HUES64 (cell line): ENCODE data around the gene IQCM.

Experiments
- H3K27ac ChIP-seq: 2 replicates; pipeline ENCODE4 v1.7.0; 2013; ENCODE audit warnings: low read depth, low read length, inconsistent platforms
- H3K27me3 ChIP-seq: 2 replicates; pipeline ENCODE4 v1.6.1; 2013; ENCODE audit warnings: mild to moderate bottlenecking, low read length; ENCODE audit not compliant: insufficient read depth
- H3K36me3 ChIP-seq: 2 replicates; pipeline ENCODE4 v1.6.1; 2013; ENCODE audit warnings: mild to moderate bottlenecking, low read length; ENCODE audit not compliant: insufficient read depth
- H3K4me1 ChIP-seq: 2 replicates; pipeline ENCODE4 v1.6.1; 2013; ENCODE audit warnings: mild to moderate bottlenecking, low read length, moderate library complexity; ENCODE audit not compliant: insufficient read depth
- H3K4me3 ChIP-seq: 2 replicates; pipeline ENCODE4 v1.5.1; 2013; ENCODE audit warnings: mild to moderate bottlenecking, low read length, moderate library complexity
- H3K9ac ChIP-seq: 2 replicates; pipeline ENCODE4 v1.6.1; 2013; ENCODE audit warnings: mild to moderate bottlenecking, low read depth, low read length
- H3K9me3 ChIP-seq: 2 replicates; pipeline ENCODE4 v1.6.1; 2013; ENCODE audit warnings: low read depth, low read length; ENCODE audit not compliant: insufficient read depth
- WGBS: fragments of 150-250, 120-280 bp; methylation state at CpG from one replicate; pipeline ENCODE4 v1.1.7; 2013; ENCODE audit warnings: missing lambda C conversion rate; 5-methylcytosine and 5-hydroxymethylcytosine counted together

The IQCM gene

DNA sequence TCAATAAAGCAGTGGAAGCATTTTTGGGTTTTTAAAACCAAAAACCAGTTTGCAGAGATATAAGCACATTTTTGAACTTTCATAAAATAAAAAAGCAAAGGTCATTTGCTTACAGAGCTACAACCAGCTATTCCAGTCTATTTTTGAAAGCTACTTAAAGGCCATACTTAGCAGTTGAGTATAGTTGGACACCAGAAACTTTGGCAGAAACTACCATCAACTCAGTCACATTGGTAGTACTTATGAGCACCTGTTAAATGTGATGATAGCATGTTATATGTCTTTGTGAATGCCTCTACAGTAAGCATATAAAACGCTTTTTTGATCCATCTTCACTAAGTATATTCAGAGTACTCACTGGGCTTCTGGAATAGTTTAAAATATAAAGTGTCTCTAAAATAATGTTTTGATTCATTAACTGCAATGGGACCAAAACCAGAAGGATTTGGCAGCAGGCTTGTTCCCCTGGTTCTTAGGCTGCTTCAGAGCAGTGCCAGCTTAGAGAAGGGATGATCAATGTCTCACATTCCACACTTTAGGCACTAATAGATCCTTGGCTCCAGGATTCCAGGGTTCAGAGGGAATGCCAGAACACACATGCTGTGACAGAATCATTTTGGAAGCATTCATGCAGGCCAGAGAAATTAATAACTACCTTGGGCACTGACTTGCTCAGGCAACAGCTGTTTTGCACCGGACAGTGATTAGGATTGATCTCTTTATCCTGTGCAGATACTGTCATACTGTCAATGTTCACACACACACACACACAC is 103.9 kb downstream of the IQCM start:
- Histone ChIP-seq H3K9me3 (peaks cover 19% of the 10 kb centered on the region), H3K4me1 (no peaks in the 10 kb centered on the region), H3K27me3 (no peaks in the 10 kb centered on the region), H3K36me3 (no peaks in the 10 kb centered on the region), H3K4me3 (no peak overlapping the region), H3K9ac (no peak overlapping the region), H3K27ac (no peak overlapping the region)
- WGBS: 94% methylated on average over 1 of the region's 2 CpGs

GRCh38 chr4:149709640-149710039 is 106.0 kb downstream of the IQCM start:
- H3K36me3 ChIP-seq: no peaks in the 10 kb centered on the region
- H3K27me3 ChIP-seq: no peaks in the 10 kb centered on the region
- H3K9me3 ChIP-seq: no peaks in the 10 kb centered on the region
- no peak overlapping the region for H3K4me3 ChIP-seq
- no peaks in the 10 kb centered on the region for H3K4me1 ChIP-seq
- no peak overlapping the region for H3K9ac ChIP-seq
- H3K27ac ChIP-seq: no peak overlapping the region

DNA sequence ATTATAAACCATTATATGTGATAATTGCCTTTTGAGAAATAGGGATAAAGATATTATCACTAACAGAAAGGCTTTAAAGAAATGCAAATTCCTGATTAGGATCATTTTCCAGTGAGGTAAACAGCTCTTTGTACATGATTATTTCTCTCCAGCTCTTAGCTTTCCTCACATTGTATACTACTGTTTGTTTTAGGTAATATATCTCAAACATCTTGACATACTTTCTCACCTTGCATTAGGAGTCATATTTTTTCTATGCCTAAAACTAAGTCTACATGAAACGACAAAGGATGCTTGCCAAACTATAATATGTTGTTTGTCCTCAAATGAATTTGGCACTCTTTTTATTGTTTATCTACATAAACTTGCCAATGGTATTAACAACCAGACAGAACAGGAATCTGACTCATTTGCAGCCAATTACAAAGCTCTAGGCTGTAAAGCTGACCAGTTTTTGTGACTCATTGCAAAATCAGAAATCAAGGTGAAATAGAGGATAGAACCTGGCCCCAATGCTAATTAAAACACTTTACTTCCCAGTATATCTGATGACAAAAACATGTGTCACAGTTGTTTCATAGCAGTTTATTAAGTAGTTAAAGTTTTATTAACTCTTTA is 107.0 kb downstream of the IQCM start:
- Histone ChIP-seq H3K27ac (no peak overlapping the region), H3K9ac (no peak overlapping the region), H3K4me1 (no peaks in the 10 kb centered on the region), H3K36me3 (no peaks in the 10 kb centered on the region), H3K9me3 (no peaks in the 10 kb centered on the region), H3K4me3 (no peak overlapping the region), H3K27me3 (no peaks in the 10 kb centered on the region)
- WGBS: 100% methylated on average over 1 of the region's 1 CpG

DNA sequence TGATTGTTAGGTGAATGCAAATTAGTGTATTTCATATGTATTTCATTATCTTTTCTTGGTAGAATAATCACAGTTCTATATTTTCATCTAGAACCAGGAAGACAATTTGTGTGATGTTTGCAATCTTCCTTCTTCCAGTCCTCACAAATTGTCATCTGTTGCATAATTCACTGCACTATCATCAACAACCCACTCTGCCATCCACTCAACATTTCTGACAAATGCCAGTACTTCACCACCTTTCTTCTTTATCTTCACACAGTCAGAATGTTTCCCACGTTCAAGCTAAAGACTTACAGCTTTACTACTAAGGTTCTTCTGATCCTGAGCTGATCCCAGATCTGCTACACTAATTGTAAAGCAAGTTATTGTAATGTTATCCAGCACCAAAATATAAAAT is 107.8 kb downstream of the IQCM start:
- WGBS: 63% methylated on average over 1 of the region's 1 CpG
- H3K4me1 ChIP-seq: no peaks in the 10 kb centered on the region
- H3K27ac ChIP-seq: no peak overlapping the region
- no peak overlapping the region for H3K4me3 ChIP-seq
- H3K27me3 ChIP-seq: no peaks in the 10 kb centered on the region
- no peak overlapping the region for H3K9ac ChIP-seq
- H3K36me3 ChIP-seq: no peaks in the 10 kb centered on the region
- no peaks in the 10 kb centered on the region for H3K9me3 ChIP-seq

GRCh38 chr4:149706942-149707341 is 108.7 kb downstream of the IQCM start:
- Histone ChIP-seq H3K27ac (no peak overlapping the region), H3K4me3 (no peak overlapping the region), H3K4me1 (no peaks in the 10 kb centered on the region), H3K9me3 (no peaks in the 10 kb centered on the region), H3K36me3 (no peaks in the 10 kb centered on the region), H3K27me3 (no peaks in the 10 kb centered on the region), H3K9ac (no peak overlapping the region)

- Histone ChIP-seq H3K4me3 (no peak overlapping the region), H3K9ac (no peak overlapping the region), H3K4me1 (no peaks in the 10 kb centered on the region), H3K27ac (no peak overlapping the region), H3K27me3 (0 out of 2 replicates have a peak, but pooled peaks cover 5% of the 10 kb centered on the region), H3K9me3 (no peaks in the 10 kb centered on the region), H3K36me3 (no peaks in the 10 kb centered on the region)
- WGBS: 97% methylated on average over 2 of the region's 2 CpGs
Observed at GRCh38 chr4:149702414-149703293, 113.0 kb downstream of the IQCM start.

GRCh38 chr4:149701435-149702156 is 114.0 kb downstream of the IQCM start:
- H3K4me3 ChIP-seq: no peak overlapping the region
- no peaks in the 10 kb centered on the region for H3K9me3 ChIP-seq
- 97% methylated on average over 2 of the region's 2 CpGs for WGBS

GRCh38 chr4:149700272-149700671 is 115.4 kb downstream of the IQCM start:
- no peaks in the 10 kb centered on the region for H3K4me1 ChIP-seq
- 89% methylated on average over 3 of the region's 3 CpGs for WGBS

More at GRCh38 chr4:149701435-149702156, 114.0 kb downstream of the IQCM start:
- Histone ChIP-seq H3K9ac (no peak overlapping the region), H3K4me1 (no peaks in the 10 kb centered on the region), H3K27ac (no peak overlapping the region), H3K36me3 (no peaks in the 10 kb centered on the region), H3K27me3 (0 out of 2 replicates have a peak, but pooled peaks cover 5% of the 10 kb centered on the region)

DNA sequence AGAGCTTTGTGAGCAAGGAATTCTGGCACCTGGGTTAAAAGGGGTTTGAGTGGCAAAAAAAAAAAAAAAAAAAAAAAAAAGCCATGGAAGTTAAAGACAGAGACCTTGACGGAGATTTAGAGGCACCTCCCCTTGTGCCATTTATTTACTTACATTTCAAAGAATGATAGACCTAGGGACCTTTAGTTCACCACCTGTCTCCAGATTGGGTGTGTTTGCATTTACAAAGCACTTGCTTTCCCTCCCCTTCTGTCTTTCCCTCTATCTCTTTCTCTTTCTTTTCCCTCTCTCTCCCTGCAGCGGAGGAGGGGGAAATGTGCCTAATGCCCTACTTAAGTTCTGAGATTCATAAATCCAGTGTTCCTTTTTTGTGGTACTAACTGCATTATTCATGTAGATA is 116.0 kb downstream of the IQCM start:
- Histone ChIP-seq H3K27ac (no peak overlapping the region), H3K36me3 (no peaks in the 10 kb centered on the region), H3K9ac (no peak overlapping the region), H3K27me3 (0 out of 2 replicates have a peak, but pooled peaks cover 5% of the 10 kb centered on the region), H3K9me3 (no peaks in the 10 kb centered on the region), H3K4me3 (no peak overlapping the region), H3K4me1 (no peaks in the 10 kb centered on the region)
- WGBS: 56% methylated on average over 2 of the region's 2 CpGs

More at GRCh38 chr4:149700272-149700671, 115.4 kb downstream of the IQCM start:
- Histone ChIP-seq H3K27ac (no peak overlapping the region), H3K9ac (no peak overlapping the region), H3K27me3 (0 out of 2 replicates have a peak, but pooled peaks cover 5% of the 10 kb centered on the region), H3K9me3 (no peaks in the 10 kb centered on the region), H3K36me3 (no peaks in the 10 kb centered on the region), H3K4me3 (no peak overlapping the region)

DNA sequence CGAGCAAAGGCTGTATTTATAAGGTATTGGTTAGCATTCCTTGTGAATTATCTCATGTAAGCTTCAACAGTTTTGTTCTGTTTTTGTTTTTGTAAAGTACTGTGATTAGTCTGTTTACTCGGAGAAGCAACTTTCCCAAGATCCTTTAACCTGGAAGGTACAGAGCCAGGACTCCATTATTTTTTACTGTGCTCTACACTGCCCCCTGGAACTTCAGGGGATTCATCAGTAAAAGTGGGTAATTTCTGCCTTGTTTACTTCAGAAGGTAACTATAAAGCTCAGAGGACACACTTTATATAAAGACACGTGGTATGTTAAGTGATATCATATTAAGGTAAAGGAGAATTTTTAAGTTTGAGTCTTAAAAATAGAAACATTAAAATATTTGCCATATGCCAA is 124.9 kb downstream of the IQCM start:
- no peak overlapping the region for H3K27ac ChIP-seq
- no peaks in the 10 kb centered on the region for H3K4me1 ChIP-seq
- no peak overlapping the region for H3K9ac ChIP-seq
- H3K27me3 ChIP-seq: no peaks in the 10 kb centered on the region
- no peaks in the 10 kb centered on the region for H3K9me3 ChIP-seq
- H3K4me3 ChIP-seq: no peak overlapping the region
- H3K36me3 ChIP-seq: no peaks in the 10 kb centered on the region
- WGBS: 100% methylated on average over 1 of the region's 3 CpGs
